Fibroblast of the aortic adventitia (primary cell): ENCODE results near the gene PCK2. TPM values are rescaled to one million over a fixed set of nuclear protein-coding genes. Genes with fewer than 3 reads are reported as not detected.

Source experiments
- DNase-seq: peaks from one replicate; pipeline ENCODE4 v3.0.0-alpha.2; 2010; ENCODE audit warnings: low read depth
- H3K4me3 ChIP-seq: 2 replicates; pipeline ENCODE4 v1.5.1; 2011; ENCODE audit warnings: low read depth, mild to moderate bottlenecking, control low read depth, low read length, moderate library complexity
- CTCF ChIP-seq: IDR thresholded peaks from 2 replicates; pipeline ENCODE4 v1.5.1; 2011; ENCODE audit warnings: mild to moderate bottlenecking, low read length, control low read depth, inconsistent platforms; ENCODE audit not compliant: insufficient read depth
- total RNA-seq: library from RNA; depleted of rRNA; stranded (reverse); fragments of >200 nt; gene quantifications from 2 replicates; pipeline ENCODE4 v1.2.3, GENCODE V29; 2012; ENCODE audit warnings: low replicate concordance

PCK2 gene
- total RNA-seq, 1 donor: 36.5 TPM

- H3K4me3 ChIP-seq: no peak overlapping the region
- no peak for DNase-seq
- no peak for TF ChIP-seq CTCF
Measured at GRCh38 chr14:24129410-24129998, 35.4 kb downstream of the PCK2 start.

- no peak for DNase-seq
- no peak within 1 kb of the TSS for H3K4me3 ChIP-seq
- TF ChIP-seq CTCF: no peak
Measured at GRCh38 chr14:24130380-24130716, 36.2 kb downstream of the PCK2 start, which contains the start of gene FITM1. Gene FITM1 (plus strand): TSS chr14:24130659. CDS start chr14:24131564, 905 bp downstream.

- DNase-seq: no peak
- TF ChIP-seq CTCF: no peak
- H3K4me3 ChIP-seq: no peak overlapping the region
Measured at GRCh38 chr14:24130717-24131548, 36.8 kb downstream of the PCK2 start.

GRCh38 chr14:24131549-24131966 is 37.4 kb downstream of the PCK2 start:
- H3K4me3 ChIP-seq: no peak overlapping the region
- TF ChIP-seq CTCF: no peak

GRCh38 chr14:24132061-24132685 is 38.1 kb downstream of the PCK2 start:
- no peak for DNase-seq
- TF ChIP-seq CTCF: no peak
- H3K4me3 ChIP-seq: no peak overlapping the region

More at GRCh38 chr14:24131549-24131966, 37.4 kb downstream of the PCK2 start:
- DNase-seq: no peak

- TF ChIP-seq CTCF: no peak
- H3K4me3 ChIP-seq: no peak overlapping the region
- DNase-seq: no peak
Measured at GRCh38 chr14:24132976-24133375, 38.9 kb downstream of the PCK2 start.
